Colon (tissue), 2 donors: ENCODE measurements around the gene RNF215.
"Not testable (repeated sequence)": the region's sequence is repeated elsewhere in the genome, so short reads cannot be mapped to it uniquely, and the experiment has no call there.

ENCODE experiments used
- FAIRE-seq: peaks from 2 replicates; lab custom pipeline; 2012; peaks lifted over from hg19 to GRCh38; lab: Jason Lieb, UNC
- donor health status: control.
- donor health status: control.

The RNF215 gene

GRCh38 chr22:30357650-30358215, 29.5 kb downstream of the RNF215 start:
- no peak for FAIRE-seq

GRCh38 chr22:30357236-30357570, 30.0 kb downstream of the RNF215 start:
- no peak for FAIRE-seq

GRCh38 chr22:30356449-30357235, 30.6 kb downstream of the RNF215 start, which contains the start of the genes CCDC157 and SF3A1:
Gene CCDC157 (plus strand): TSS chr22:30357007. CDS start chr22:30366001, 8,994 bp downstream.
Gene SF3A1 (minus strand): TSS chr22:30356894. CDS start chr22:30356792, 102 bp downstream.
- FAIRE-seq: no peak

GRCh38 chr22:30354644-30355043, 32.6 kb downstream of the RNF215 start:
- FAIRE-seq: no peak

- FAIRE-seq: no peak
Observed at GRCh38 chr22:30351226-30351625, 36.0 kb downstream of the RNF215 start.

- no peak for FAIRE-seq
Observed at GRCh38 chr22:30348809-30349208, 38.4 kb downstream of the RNF215 start.

- FAIRE-seq: no peak
Observed at GRCh38 chr22:30348404-30348803, 38.8 kb downstream of the RNF215 start.

GRCh38 chr22:30347255-30347892, 39.8 kb downstream of the RNF215 start:
- no peak for FAIRE-seq

GRCh38 chr22:30344447-30345200, 42.6 kb downstream of the RNF215 start:
- no peak for FAIRE-seq

- no peak for FAIRE-seq
Observed at GRCh38 chr22:30340911-30341685, 46.1 kb downstream of the RNF215 start.

GRCh38 chr22:30338802-30339201, 48.4 kb downstream of the RNF215 start:
- FAIRE-seq: no peak

GRCh38 chr22:30338341-30338740, 48.9 kb downstream of the RNF215 start:
- not testable (repeated sequence) for FAIRE-seq

GRCh38 chr22:30337461-30337778, 49.8 kb downstream of the RNF215 start:
- FAIRE-seq: no peak

- no peak for FAIRE-seq
Observed at GRCh38 chr22:30336752-30337460, 50.3 kb downstream of the RNF215 start.

- FAIRE-seq: no peak
Observed at GRCh38 chr22:30335236-30335635, 52.0 kb downstream of the RNF215 start.

- FAIRE-seq: no peak
Observed at GRCh38 chr22:30334646-30335045, 52.6 kb downstream of the RNF215 start.

- FAIRE-seq: no peak
Observed at GRCh38 chr22:30333707-30334087, 53.5 kb downstream of the RNF215 start.

- no peak for FAIRE-seq
Observed at GRCh38 chr22:30332994-30333706, 54.1 kb downstream of the RNF215 start.

GRCh38 chr22:30332551-30332950, 54.7 kb downstream of the RNF215 start:
- no peak for FAIRE-seq
